Heart left ventricle (tissue), 13 donors: ENCODE measurements around the gene KDM4E.

Source experiments
- CTCF ChIP-seq, 12 donors: fragments of 200-600 bp; sonication (generic) in 4 of 12; IDR thresholded peaks; one replicate each; pipeline versions ENCODE4 v1.5.0 to v1.8.0; 2018 to 2022; ENCODE audit warnings: antibody characterized with exemption in 12 of 12, mild to moderate bottlenecking in 5 of 12
- POLR2A ChIP-seq, 2 donors: fragments of 450-650 bp; IDR thresholded peaks; one replicate each; pipeline ENCODE4 v1.6.1; 2017; ENCODE audit warnings: antibody characterized with exemption in 2 of 2, mild to moderate bottlenecking in 2 of 2, moderate library complexity in 2 of 2
- donor health status: ischemic (EF 13 %, LVEDD 7.1; RV severe dilation, severe dysfunction).
- donor health status: DM: no; HTN: yes; CAD: no.
- donor health status: DM: no; HTN: no; CAD: no.
- donor health status: ischemic (EF 25% LVEDD 6.9; RV normal size, moderate dysfunction).
- donor health status: ischemic (EF 25% LVEDD 5.7; RV mildly dilated, moderate dysfunction).
- donor health status: ischemic (EF 35%, LVEDD 5.7; RV mildly dilated, moderate dysfunction).
- donor health status: nonischemic (EF 11% LVEDD 7.7; RV severe dilation, severe dysfunction).
- donor health status: DM: yes; HTN: yes; CAD: no.
- donor health status: PGD.
- donor health status: ischemic (EF 29% LVEDD 5.4; RV normal size, mild dysfunction).
- donor health status: nonischemic (EF 23%, LVEDD 6.1; RV moderate dilation, normal function).

GRCh38 chr11:95005642-95006041, 19.4 kb upstream of the KDM4E start:
- no peak for TF ChIP-seq CTCF (IDR thresholded peaks at IDR 0.05)
- no peak for TF ChIP-seq POLR2A (IDR thresholded peaks at IDR 0.05)
